Smooth muscle cell (in vitro differentiated cells): ENCODE results near the gene ANKH. TPM values are rescaled to one million over a fixed set of nuclear protein-coding genes. Genes with fewer than 3 reads are reported as not detected.

ENCODE experiments used
- DNase-seq: peaks from one replicate; lab custom pipeline; 2025; ENCODE audit not compliant: unreplicated experiment; lab: John Stamatoyannopoulos, UW
- H2AFZ ChIP-seq: fragments of 200-600 bp; sonication (generic); 2 replicates; pipeline ENCODE4 v1.6.0; 2016; ENCODE audit warnings: antibody characterized with exemption, low read depth, mild to moderate bottlenecking
- H3F3A ChIP-seq: fragments of 200-600 bp; sonication (generic); 2 replicates; pipeline ENCODE4 v1.6.0; 2017; ENCODE audit warnings: antibody characterized with exemption, low read depth
- H3K27ac ChIP-seq: fragments of 200-600 bp; sonication (generic); 2 replicates; pipeline ENCODE4 v1.5.1; 2016; ENCODE audit warnings: low read depth, mild to moderate bottlenecking
- H3K27me3 ChIP-seq: fragments of 200-600 bp; sonication (generic); 2 replicates; pipeline ENCODE4 v1.6.1; 2016; ENCODE audit warnings: low read depth, mild to moderate bottlenecking
- H3K36me3 ChIP-seq: fragments of 200-600 bp; sonication (generic); 2 replicates; pipeline ENCODE4 v1.5.1; 2016; ENCODE audit warnings: low read depth
- H3K4me1 ChIP-seq: fragments of 200-600 bp; sonication (generic); 2 replicates; pipeline ENCODE4 v1.5.1; 2016; ENCODE audit warnings: low read depth
- H3K4me2 ChIP-seq: fragments of 200-600 bp; sonication (generic); 2 replicates; pipeline ENCODE4 v1.6.0; 2016; ENCODE audit warnings: mild to moderate bottlenecking
- H3K4me3 ChIP-seq: fragments of 200-600 bp; sonication (generic); 2 replicates; pipeline ENCODE4 v1.5.1; 2016; ENCODE audit warnings: mild to moderate bottlenecking
- H3K79me2 ChIP-seq: fragments of 200-600 bp; sonication (generic); 2 replicates; pipeline ENCODE4 v1.6.0; 2016; ENCODE audit warnings: low read depth, mild to moderate bottlenecking
- H3K9ac ChIP-seq: fragments of 200-600 bp; sonication (generic); 2 replicates; pipeline ENCODE4 v1.6.0; 2016; ENCODE audit warnings: low read depth
- H3K9me3 ChIP-seq: fragments of 200-600 bp; sonication (generic); replicated peaks from 2 replicates; pipeline ENCODE4 v1.5.1; 2016; ENCODE audit warnings: low read depth
- H4K20me1 ChIP-seq: fragments of 200-600 bp; sonication (generic); 2 replicates; pipeline ENCODE4 v1.6.0; 2016; ENCODE audit warnings: low read depth
- CTCF ChIP-seq: fragments of 200-600 bp; sonication (generic); IDR thresholded peaks from 2 replicates; pipeline ENCODE4 v1.5.1; 2017; ENCODE audit warnings: borderline replicate concordance, mild to moderate bottlenecking, antibody characterized with exemption; ENCODE audit not compliant: insufficient read depth, poor library complexity, severe bottlenecking
- WGBS: methylation state at CpG from one replicate; pipeline ENCODE4 v1.1.7; 2016; ENCODE audit warnings: low lambda C conversion rate; 5-methylcytosine and 5-hydroxymethylcytosine counted together
- polyA plus RNA-seq: library from polyadenylated mRNA; unstranded; fragments of >200 nt; fragmentation: Nextera tagmentation; extraction: Ambion mirVana; gene quantifications from 2 replicates; pipeline ENCODE4 v1.2.1, GENCODE V29; 2016
- total RNA-seq: library from RNA; depleted of rRNA; stranded (reverse); fragments of >200 nt; gene quantifications from 2 replicates; pipeline ENCODE4 v1.2.3, GENCODE V29; 2014

Gene ANKH
- total and polyA plus RNA-seq, 2 experiments from 2014 or later, result 48.0 to 56.6 TPM

GRCh38 chr5:14665949-14666348, 205.6 kb downstream of the ANKH start:
- no peak for DNase-seq
- Histone ChIP-seq H3K79me2 (peaks cover 65% of the 10 kb centered on the region), H3K27ac (no peak overlapping the region), H3K4me3 (peak overlapping the region; percentile 70), H3K4me2 (peak overlapping the region; percentile 95), H3K4me1 (peaks cover 15% of the 10 kb centered on the region), H2AFZ (no peak overlapping the region), H3K9ac (peak overlapping the region; percentile 24), H3F3A (peaks cover 4% of the 10 kb centered on the region), H4K20me1 (peaks cover 58% of the 10 kb centered on the region), H3K27me3 (no peaks in the 10 kb centered on the region), H3K9me3 (no peaks in the 10 kb centered on the region), H3K36me3 (no peaks in the 10 kb centered on the region)
- 47% methylated on average over 7 of the region's 7 CpGs for WGBS
- no peak for TF ChIP-seq CTCF

- H3K9ac ChIP-seq, result peak overlapping the region; percentile 24
- peaks cover 58% of the 10 kb centered on the region for H3K79me2 ChIP-seq
- peaks cover 51% of the 10 kb centered on the region for H4K20me1 ChIP-seq
- 7% methylated on average over 21 of the region's 21 CpGs for WGBS
- DNase-seq, result no peak
- peak overlapping the region; percentile 95 for H3K4me2 ChIP-seq
- no peak overlapping the region for H3K27ac ChIP-seq
- TF ChIP-seq CTCF, result no peak
- peak overlapping the region; percentile 17 for H2AFZ ChIP-seq
- H3F3A ChIP-seq, result peaks cover 4% of the 10 kb centered on the region
- peaks cover 15% of the 10 kb centered on the region for H3K4me1 ChIP-seq
- no peaks in the 10 kb centered on the region for H3K9me3 ChIP-seq
- no peaks in the 10 kb centered on the region for H3K36me3 ChIP-seq
- H3K27me3 ChIP-seq, result no peaks in the 10 kb centered on the region
- peak overlapping the region; percentile 70 for H3K4me3 ChIP-seq
Measured at GRCh38 chr5:14665101-14665822, 206.3 kb downstream of the ANKH start.

GRCh38 chr5:14664270-14665100, 207.1 kb downstream of the ANKH start, which contains the start of gene OTULIN:
Gene OTULIN (plus strand): TSS chr5:14664718. CDS start chr5:14664826, 108 bp downstream.
- DNase-seq, result peak; percentile 75
- H3K4me1 ChIP-seq, result peaks cover 15% of the 10 kb centered on the region
- peaks cover 44% of the 10 kb centered on the region for H4K20me1 ChIP-seq
- H2AFZ ChIP-seq, result peak within 1 kb of the TSS; percentile 86
- no peak for TF ChIP-seq CTCF
- no peaks in the 10 kb centered on the region for H3K36me3 ChIP-seq
- no peaks in the 10 kb centered on the region for H3K27me3 ChIP-seq
- H3K79me2 ChIP-seq, result peaks cover 50% of the 10 kb centered on the region
- no peaks in the 10 kb centered on the region for H3K9me3 ChIP-seq
- under 1% methylated on average over 104 of the region's 115 CpGs for WGBS
- peaks cover 4% of the 10 kb centered on the region for H3F3A ChIP-seq
- peak within 1 kb of the TSS; percentile 80 for H3K27ac ChIP-seq
- H3K9ac ChIP-seq, result peak within 1 kb of the TSS; percentile 60
- peak within 1 kb of the TSS; percentile 70 for H3K4me3 ChIP-seq
- peak within 1 kb of the TSS; percentile 95 for H3K4me2 ChIP-seq
